Measurements from ENCODE around the gene RAC3. TPM values are rescaled to one million over a fixed set of nuclear protein-coding genes. Genes with fewer than 3 reads are reported as not detected.

The RAC3 gene
- polyA plus RNA-seq, 2 of the 4 experiments (the other 2 are of a cell fraction): 9.9 to 21.0 TPM

- H3K9me3 ChIP-seq: no peaks in the 10 kb centered on the region
- 91% methylated on average over 27 of the region's 29 CpGs for WGBS (ENCODE audit: missing lambda C conversion rate)
- no peak overlapping the region for H3K27ac ChIP-seq
- H3K4me2 ChIP-seq: no peak overlapping the region
- no peak for DNase-seq (ENCODE audit: low read depth in 1 of 2, low spot score in 1 of 2)
- ChIA-PET POLR2A (no interaction called here), CTCF (interaction anchor here (0.9 to 4.5 kb wide), 8 partner anchors 9 to 62 kb away, joined by 3 to 40 read pairs (median 6); partner anchors contain the start of gene NOTUM)
- H3K4me3 ChIP-seq: no peak overlapping the region
- no peak for TF ChIP-seq MYC (IDR thresholded peaks at IDR 0.05; ENCODE audit: borderline replicate concordance, low read length)
- TF ChIP-seq GATA3 (IDR thresholded peaks at IDR 0.05; ENCODE audit: borderline replicate concordance): no peak
- TF ChIP-seq RFX5 (IDR thresholded peaks at IDR 0.05): no peak
- TF ChIP-seq EP300 (IDR thresholded peaks at IDR 0.05): no peak
- no peak for TF ChIP-seq CHD2 (IDR thresholded peaks at IDR 0.05; ENCODE audit: low read length, partially characterized antibody)
- no peak for TF ChIP-seq RNF2 (IDR thresholded peaks at IDR 0.05; ENCODE audit: borderline replicate concordance, low read depth)
- no peak for TF ChIP-seq FOSL2 (IDR thresholded peaks at IDR 0.05)
- TF ChIP-seq FOSL2 (CRISPR knock-in tag; IDR thresholded peaks at IDR 0.05): no peak
- TF ChIP-seq KDM1A (IDR thresholded peaks at IDR 0.05; ENCODE audit: low read depth): no peak
- no peak for TF ChIP-seq CBX2 (IDR thresholded peaks at IDR 0.05; ENCODE audit: borderline replicate concordance, low read depth)
- no peak for TF ChIP-seq PHF8 (IDR thresholded peaks at IDR 0.05; ENCODE audit: borderline replicate concordance, low read depth)
- TF ChIP-seq ELK1 (IDR thresholded peaks at IDR 0.05; ENCODE audit: low read depth, low read length): no peak
- no peak for TF ChIP-seq NFE2L2 (conservative IDR thresholded peaks at IDR 0.05; ENCODE audit: low read length)
- no peak for TF ChIP-seq NR3C1 (IDR thresholded peaks at IDR 0.05)
- TF ChIP-seq REST (IDR thresholded peaks at IDR 0.05): no peak
- TF ChIP-seq ZC3H11A (IDR thresholded peaks at IDR 0.05): no peak
- TF ChIP-seq SMC3 (IDR thresholded peaks at IDR 0.05): no peak
- TF ChIP-seq RARB (CRISPR knock-in tag; IDR thresholded peaks at IDR 0.05): no peak
- no peak for TF ChIP-seq KDM5A (IDR thresholded peaks at IDR 0.05)
- H3K4me1 ChIP-seq: peaks cover 20% of the 10 kb centered on the region
- no peak for ATAC-seq
- FAIRE-seq: no peak
Measured at GRCh38 chr17:81995463-81996231, 35.8 kb upstream of the RAC3 start.

- no peak overlapping the region for H3K4me3 ChIP-seq
- no peak for TF ChIP-seq HES2 (IDR thresholded peaks at IDR 0.05)
- no peak for TF ChIP-seq KDM1A (IDR thresholded peaks at IDR 0.05; ENCODE audit: low read depth)
- no peak for TF ChIP-seq CBX8 (IDR thresholded peaks at IDR 0.05)
- no peak for TF ChIP-seq SMC3 (IDR thresholded peaks at IDR 0.05)
- TF ChIP-seq NPAS2 (CRISPR knock-in tag; IDR thresholded peaks at IDR 0.05; ENCODE audit: borderline replicate concordance): no peak
- TF ChIP-seq NFE2L2 (conservative IDR thresholded peaks at IDR 0.05; ENCODE audit: low read length): no peak
- no peak for TF ChIP-seq PHF8 (IDR thresholded peaks at IDR 0.05; ENCODE audit: borderline replicate concordance, low read depth)
- no peak for TF ChIP-seq ELK1 (IDR thresholded peaks at IDR 0.05; ENCODE audit: low read depth, low read length)
- TF ChIP-seq SREBF2 (IDR thresholded peaks at IDR 0.05): no peak
- TF ChIP-seq FOXS1 (CRISPR knock-in tag; IDR thresholded peaks at IDR 0.05): no peak
- no peak for TF ChIP-seq HEYL (CRISPR knock-in tag; IDR thresholded peaks at IDR 0.05)
- no peak for TF ChIP-seq ESRRA (IDR thresholded peaks at IDR 0.05; ENCODE audit: borderline replicate concordance, low read length)
- no peak for ATAC-seq
- FAIRE-seq: no peak
- ChIA-PET POLR2A (no interaction called here), CTCF (interaction anchor here (0.8 to 4.5 kb wide), 9 partner anchors 9 to 127 kb away, joined by 3 to 40 read pairs (median 6); partner anchors contain the start of gene NOTUM)
- no peak overlapping the region for H3K27ac ChIP-seq
- H3K9me3 ChIP-seq: no peaks in the 10 kb centered on the region
- no peak for DNase-seq (ENCODE audit: low read depth in 1 of 2, low spot score in 1 of 2)
- H3K4me1 ChIP-seq: peaks cover 20% of the 10 kb centered on the region
- WGBS (ENCODE audit: missing lambda C conversion rate): 89% methylated on average over 26 of the region's 28 CpGs
- H3K4me2 ChIP-seq: no peak overlapping the region
Measured at GRCh38 chr17:81996232-81996756, 35.2 kb upstream of the RAC3 start.

Measured in A549 (cell line).